Measurements from ENCODE around the gene TP53I11. TPM values are rescaled to one million over a fixed set of nuclear protein-coding genes. Genes with fewer than 3 reads are reported as not detected.

TP53I11 gene
- total RNA-seq, 1 experiment from 2014 or later: 42.4 TPM

DNA sequence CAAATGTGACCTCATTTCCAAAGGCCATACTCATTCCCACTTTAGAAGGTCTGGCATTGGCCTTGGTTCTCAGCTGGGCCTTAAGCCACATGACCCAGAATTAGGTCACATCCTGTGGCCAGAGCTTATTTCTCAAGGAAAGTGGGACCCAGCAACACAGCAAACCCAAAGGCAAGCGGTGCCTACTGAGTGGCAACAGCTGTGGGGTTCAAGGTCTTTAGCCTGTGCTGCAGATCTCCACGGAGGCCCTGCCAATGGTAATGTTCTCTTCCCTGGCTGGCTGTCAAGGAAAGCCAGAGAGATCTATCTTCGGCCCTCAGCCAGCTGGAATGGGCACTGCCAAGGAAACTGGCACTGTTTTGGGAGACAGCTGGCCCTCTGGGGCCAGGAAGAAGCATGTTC, 41.5 kb upstream of the TP53I11 start (continued):
- no peak for TF ChIP-seq CTCF (IDR thresholded peaks at IDR 0.05)

- TF ChIP-seq, protein P1, sequence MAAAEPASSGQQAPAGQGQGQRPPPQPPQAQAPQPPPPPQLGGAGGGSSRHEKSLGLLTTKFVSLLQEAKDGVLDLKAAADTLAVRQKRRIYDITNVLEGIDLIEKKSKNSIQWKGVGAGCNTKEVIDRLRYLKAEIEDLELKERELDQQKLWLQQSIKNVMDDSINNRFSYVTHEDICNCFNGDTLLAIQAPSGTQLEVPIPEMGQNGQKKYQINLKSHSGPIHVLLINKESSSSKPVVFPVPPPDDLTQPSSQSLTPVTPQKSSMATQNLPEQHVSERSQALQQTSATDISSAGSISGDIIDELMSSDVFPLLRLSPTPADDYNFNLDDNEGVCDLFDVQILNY (CRISPR knock-in tag; IDR thresholded peaks at IDR 0.05): no peak
- TF ChIP-seq ATF1 (CRISPR knock-in tag; IDR thresholded peaks at IDR 0.05) (no peak), MAX (CRISPR knock-in tag; IDR thresholded peaks at IDR 0.05) (no peak), KAT7 (CRISPR knock-in tag; IDR thresholded peaks at IDR 0.05; ENCODE audit: borderline replicate concordance) (no peak), NR1H2 (CRISPR knock-in tag; IDR thresholded peaks at IDR 0.05) (no peak), ATF6 (CRISPR knock-in tag; IDR thresholded peaks at IDR 0.05) (no peak), STAT6 (CRISPR knock-in tag; conservative IDR thresholded peaks at IDR 0.05; ENCODE audit: low read depth) (no peak), TEAD1 (CRISPR knock-in tag; IDR thresholded peaks at IDR 0.05) (no peak), ZNF512 (CRISPR knock-in tag; IDR thresholded peaks at IDR 0.05; ENCODE audit: borderline replicate concordance) (no peak), RORB (CRISPR knock-in tag; IDR thresholded peaks at IDR 0.05) (no peak), ZNF423 (CRISPR knock-in tag; IDR thresholded peaks at IDR 0.05) (no peak), ZNF532 (CRISPR knock-in tag; IDR thresholded peaks at IDR 0.05; ENCODE audit: borderline replicate concordance) (no peak), NFATC4 (CRISPR knock-in tag; IDR thresholded peaks at IDR 0.05) (no peak), CDX4 (CRISPR knock-in tag; IDR thresholded peaks at IDR 0.05; ENCODE audit: borderline replicate concordance) (no peak)
- TF ChIP-seq, protein P2, sequence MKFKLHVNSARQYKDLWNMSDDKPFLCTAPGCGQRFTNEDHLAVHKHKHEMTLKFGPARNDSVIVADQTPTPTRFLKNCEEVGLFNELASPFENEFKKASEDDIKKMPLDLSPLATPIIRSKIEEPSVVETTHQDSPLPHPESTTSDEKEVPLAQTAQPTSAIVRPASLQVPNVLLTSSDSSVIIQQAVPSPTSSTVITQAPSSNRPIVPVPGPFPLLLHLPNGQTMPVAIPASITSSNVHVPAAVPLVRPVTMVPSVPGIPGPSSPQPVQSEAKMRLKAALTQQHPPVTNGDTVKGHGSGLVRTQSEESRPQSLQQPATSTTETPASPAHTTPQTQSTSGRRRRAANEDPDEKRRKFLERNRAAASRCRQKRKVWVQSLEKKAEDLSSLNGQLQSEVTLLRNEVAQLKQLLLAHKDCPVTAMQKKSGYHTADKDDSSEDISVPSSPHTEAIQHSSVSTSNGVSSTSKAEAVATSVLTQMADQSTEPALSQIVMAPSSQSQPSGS (CRISPR knock-in tag; IDR thresholded peaks at IDR 0.05; ENCODE audit: borderline replicate concordance, low read depth): no peak
- Mint-ChIP-seq H3K27me3 (ENCODE audit: low read depth) (peaks cover 4% of the 10 kb centered on the region), H3K27ac (no peak overlapping the region), H3K4me1 (peaks cover 35% of the 10 kb centered on the region), H3K4me3 (no peak overlapping the region), H3K9me3 (no peaks in the 10 kb centered on the region), H3K36me3 (no peaks in the 10 kb centered on the region)
- ATAC-seq (no peak), DNase-seq (ENCODE audit: low spot score) (no peak)
- ChIA-PET POLR2A (no interaction called here), CTCF (interaction anchor here (1.0 kb wide), 1 partner anchor 54 kb away, joined by 3 read pairs; no protein-coding TSS in a partner anchor)
Observed at GRCh38 chr11:44990665-44991064, 40.0 kb upstream of the TP53I11 start.
